ENCODE results near the gene RCOR2. TPM values are rescaled to one million over a fixed set of nuclear protein-coding genes. Genes with fewer than 3 reads are reported as not detected.

The RCOR2 gene
- total and polyA plus RNA-seq, 2 donors (not counting 1 experiment from before 2014, with no cell fraction given) = not detected

DNA sequence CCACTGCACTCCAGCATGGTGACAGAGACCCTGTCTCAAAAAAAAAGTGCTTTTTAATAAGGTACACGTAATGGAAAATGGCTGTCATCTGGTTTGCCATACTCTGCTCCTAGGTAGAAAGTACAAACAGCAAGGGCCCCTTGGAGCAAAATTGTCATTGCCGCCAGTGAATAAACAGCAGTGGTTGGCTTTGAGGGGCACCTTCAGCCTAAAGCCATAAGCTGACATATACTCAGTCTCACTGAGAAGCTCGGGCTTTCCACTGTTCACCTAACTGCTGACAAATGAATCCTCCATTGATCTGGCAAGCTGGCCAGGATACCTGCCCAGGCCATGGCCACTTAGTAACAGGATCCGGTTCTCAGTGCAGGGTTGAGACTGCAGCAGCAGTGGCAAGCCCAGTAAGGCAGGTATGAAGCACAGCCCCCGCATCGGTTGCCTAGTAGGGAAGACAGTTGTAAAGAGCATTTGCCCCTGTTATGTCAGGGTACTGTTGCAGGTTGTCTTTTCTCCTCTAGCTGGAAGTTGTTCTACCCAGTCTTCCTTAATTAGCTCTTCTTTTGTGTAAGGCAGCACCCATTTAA is 39.2 kb downstream of the RCOR2 start:
- Mint-ChIP-seq H3K9me3 (ENCODE audit: insufficient read depth) (no peaks in the 10 kb centered on the region), H3K4me1 (peaks cover 48% of the 10 kb centered on the region), H3K27me3 (no peaks in the 10 kb centered on the region), H3K4me3 (no peak overlapping the region), H3K27ac (no peak overlapping the region)
- ChIA-PET POLR2A (interaction anchor here (0.7 kb wide), 1 partner anchor 16 kb away, joined by 10 read pairs; no protein-coding TSS in a partner anchor), CTCF (interaction anchor here (0.6 to 1.2 kb wide), 4 partner anchors 9 to 41 kb away, joined by 3 to 5 read pairs (median 3); no protein-coding TSS in a partner anchor)
- no peak overlapping the region for H3K4me2 ChIP-seq (replicated peaks; ENCODE audit: low read depth, low read length, poor library complexity, severe bottlenecking)
- H3K4me1 ChIP-seq (ENCODE audit: control insufficient read depth in 2 of 2, insufficient read depth in 2 of 2, low read length in 2 of 2) = peaks cover 3 to 11% of the 10 kb centered on the region in 2 donors
- peaks cover 96% of the 10 kb centered on the region for H3K79me2 ChIP-seq (ENCODE audit: control insufficient read depth, insufficient read depth, low read length)
- no peaks in the 10 kb centered on the region for H3K27me3 ChIP-seq (replicated peaks in 1 of 4; ENCODE audit: control extremely low read depth in 1 of 4, control insufficient read depth in 3 of 4, insufficient read depth in 4 of 4, low read length in 3 of 4)
- H2AFZ ChIP-seq (ENCODE audit: insufficient read depth, low read depth, low read length, poor library complexity, severe bottlenecking) = no peak overlapping the region
- WGBS (ENCODE audit: insufficient coverage) = 97% methylated on average over 4 of the region's 6 CpGs
- peaks cover 0 to 22% of the 10 kb centered on the region in 2 experiments for H3K36me3 ChIP-seq (replicated peaks in 1 of 2; ENCODE audit: control extremely low read depth in 1 of 2, control insufficient read depth in 1 of 2, extremely low read depth in 1 of 2, insufficient read depth in 2 of 2, low read length in 1 of 2)
- no peak overlapping the region for H3K4me3 ChIP-seq (ENCODE audit: control extremely low read depth in 1 of 5, extremely low read depth in 1 of 5, insufficient read depth in 1 of 5, low read depth in 2 of 5, low read length in 4 of 5)
- no peaks in the 10 kb centered on the region for H3K9me3 ChIP-seq (ENCODE audit: control extremely low read depth in 1 of 3, control insufficient read depth in 2 of 3, insufficient read depth in 1 of 3, low read length in 2 of 3)
- DNase-seq = no peak
- TF ChIP-seq CTCF (IDR thresholded peaks at IDR 0.05) = no peak
- H3K9ac ChIP-seq (ENCODE audit: low read length) = no peak overlapping the region
- peaks cover 100% of the 10 kb centered on the region for H4K20me1 ChIP-seq (ENCODE audit: control insufficient read depth, insufficient read depth, low read length, poor library complexity, severe bottlenecking)
- H3K27ac ChIP-seq (ENCODE audit: low read length in 2 of 2) = no peak overlapping the region
- intact Hi-C loops (cut with micrococcal nuclease) = no loop called here
- ATAC-seq (ENCODE audit: low read depth) = no peak

DNA sequence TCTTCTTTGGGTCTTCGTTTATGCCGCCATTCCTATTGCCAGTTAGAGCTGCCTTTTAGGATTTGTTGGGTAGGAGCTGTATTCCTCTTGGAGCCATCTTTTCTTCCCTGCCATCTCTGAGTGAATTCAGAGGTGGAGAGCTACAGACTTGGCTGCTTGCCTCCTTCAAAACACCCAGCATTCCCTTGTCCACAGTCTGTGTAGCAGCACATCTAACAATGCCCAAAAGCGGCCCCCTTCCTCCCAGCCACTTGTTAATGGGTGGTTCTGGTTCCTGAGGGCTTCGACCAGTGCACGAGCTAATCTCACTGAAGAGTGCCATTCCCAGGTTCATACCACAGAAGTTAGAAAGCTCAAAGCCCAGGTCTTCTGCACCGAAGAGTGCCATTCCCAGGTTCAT is 40.3 kb downstream of the RCOR2 start:
- H2AFZ ChIP-seq (ENCODE audit: insufficient read depth, low read depth, low read length, poor library complexity, severe bottlenecking) = no peak overlapping the region
- no peak overlapping the region for H3K4me2 ChIP-seq (replicated peaks; ENCODE audit: low read depth, low read length, poor library complexity, severe bottlenecking)
- H3K9me3 ChIP-seq (ENCODE audit: control extremely low read depth in 1 of 3, control insufficient read depth in 2 of 3, insufficient read depth in 1 of 3, low read length in 2 of 3) = no peaks in the 10 kb centered on the region
- peaks cover 0 to 22% of the 10 kb centered on the region in 2 experiments for H3K36me3 ChIP-seq (replicated peaks in 1 of 2; ENCODE audit: control extremely low read depth in 1 of 2, control insufficient read depth in 1 of 2, extremely low read depth in 1 of 2, insufficient read depth in 2 of 2, low read length in 1 of 2)
- no peak for TF ChIP-seq CTCF (IDR thresholded peaks at IDR 0.05)
- no peak for TF ChIP-seq EZH2 (IDR thresholded peaks at IDR 0.05; ENCODE audit: borderline replicate concordance, insufficient read depth, low read depth, low read length, poor library complexity, severe bottlenecking)
- peaks cover 9 to 17% of the 10 kb centered on the region in 2 donors for H3K4me1 ChIP-seq (ENCODE audit: control insufficient read depth in 2 of 2, insufficient read depth in 2 of 2, low read length in 2 of 2)
- CTCF ChIA-PET = interaction anchor here (0.6 to 1.2 kb wide), 5 partner anchors 40 to 149 kb away, joined by 3 to 4 read pairs (median 3); partner anchors contain the start of gene ZFTA
- Mint-ChIP-seq H3K9me3 (ENCODE audit: insufficient read depth) (no peaks in the 10 kb centered on the region), H3K27ac (no peak overlapping the region), H3K4me3 (no peak overlapping the region), H3K27me3 (no peaks in the 10 kb centered on the region), H3K4me1 (peaks cover 50% of the 10 kb centered on the region)
- H3K9ac ChIP-seq (ENCODE audit: low read length) = no peak overlapping the region
- no peaks in the 10 kb centered on the region for H3K27me3 ChIP-seq (replicated peaks in 1 of 4; ENCODE audit: control extremely low read depth in 1 of 4, control insufficient read depth in 3 of 4, insufficient read depth in 4 of 4, low read length in 3 of 4)
- H4K20me1 ChIP-seq (ENCODE audit: control insufficient read depth, insufficient read depth, low read length, poor library complexity, severe bottlenecking) = peaks cover 99% of the 10 kb centered on the region
- intact Hi-C loops (cut with micrococcal nuclease) = no loop called here
- POLR2A ChIA-PET = interaction anchor here (0.7 kb wide), 1 partner anchor 41 kb away, joined by 5 read pairs; no protein-coding TSS in a partner anchor
- WGBS (ENCODE audit: insufficient coverage) = 97% methylated on average over 3 of the region's 6 CpGs
- H3K4me3 ChIP-seq (ENCODE audit: control extremely low read depth in 1 of 5, extremely low read depth in 1 of 5, insufficient read depth in 1 of 5, low read depth in 2 of 5, low read length in 4 of 5) = no peak overlapping the region
- ATAC-seq (ENCODE audit: low read depth) (no peak), DNase-seq (no peak)
- no peak overlapping the region for H3K27ac ChIP-seq (ENCODE audit: low read length in 2 of 2)
- peaks cover 100% of the 10 kb centered on the region for H3K79me2 ChIP-seq (ENCODE audit: control insufficient read depth, insufficient read depth, low read length)
